Fibroblast of lung (primary cell): ENCODE data around the gene TMEM178B. TPM values are rescaled to one million over a fixed set of nuclear protein-coding genes. Genes with fewer than 3 reads are reported as not detected.

ENCODE experiments used
- DNase-seq, 2 donors: peaks; one replicate each; pipeline versions ENCODE4 v3.0.0 to v3.0.0-alpha.2; 2010; ENCODE audit warnings: low read depth in 2 of 2
- H2AFZ ChIP-seq: 2 replicates; pipeline ENCODE4 v1.5.1; 2012; ENCODE audit warnings: low read length, control low read depth, inconsistent platforms
- H3K27ac ChIP-seq: 2 replicates; pipeline ENCODE4 v1.5.1; 2011; ENCODE audit warnings: low read length, control low read depth; ENCODE audit not compliant: insufficient read depth
- H3K27me3 ChIP-seq: 2 replicates; pipeline ENCODE4 v1.5.1; 2011; ENCODE audit warnings: mild to moderate bottlenecking, low read length; ENCODE audit not compliant: control insufficient read depth, insufficient read depth
- H3K36me3 ChIP-seq: 2 replicates; pipeline ENCODE4 v1.5.1; 2011; ENCODE audit warnings: low read length; ENCODE audit not compliant: control insufficient read depth, insufficient read depth
- H3K4me1 ChIP-seq: 2 replicates; pipeline ENCODE4 v1.5.1; 2011; ENCODE audit warnings: low read length; ENCODE audit not compliant: control insufficient read depth, insufficient read depth; ENCODE audit errors: extremely low read depth
- H3K4me2 ChIP-seq: 2 replicates; pipeline ENCODE4 v1.5.1; 2011; ENCODE audit warnings: low read length, control low read depth; ENCODE audit not compliant: insufficient read depth; ENCODE audit errors: extremely low read depth
- H3K4me3 ChIP-seq, 4 experiments: fragments of 200-600 bp in 1 of 4; sonication (generic) in 1 of 4; replicated peaks in 1 of 4; 2 replicates each; pipeline ENCODE4 v1.5.1; 2011 to 2016; ENCODE audit warnings: low read length in 4 of 4, low read depth in 3 of 4, mild to moderate bottlenecking in 3 of 4, control low read depth in 2 of 4, inconsistent platforms in 1 of 4, mixed read lengths in 1 of 4; ENCODE audit not compliant: insufficient read depth in 1 of 4; ENCODE audit errors: control extremely low read depth in 1 of 4
- H3K79me2 ChIP-seq: 2 replicates; pipeline ENCODE4 v1.5.1; 2012; ENCODE audit warnings: mild to moderate bottlenecking, low read length, inconsistent platforms; ENCODE audit not compliant: control insufficient read depth, insufficient read depth
- H3K9ac ChIP-seq: 2 replicates; pipeline ENCODE4 v1.5.1; 2011; ENCODE audit warnings: mild to moderate bottlenecking, low read length, control low read depth; ENCODE audit not compliant: insufficient read depth
- H3K9me3 ChIP-seq: 2 replicates; pipeline ENCODE4 v1.5.1; 2012; ENCODE audit warnings: low read depth, low read length; ENCODE audit not compliant: control insufficient read depth, insufficient read depth
- H4K20me1 ChIP-seq: 2 replicates; pipeline ENCODE4 v1.5.1; 2011; ENCODE audit warnings: low read length; ENCODE audit not compliant: control insufficient read depth, insufficient read depth; ENCODE audit errors: extremely low read depth
- CTCF ChIP-seq, 2 donors: IDR thresholded peaks in 1 of 2; conservative IDR thresholded peaks in 1 of 2; 1 replicate in 1 of 2; 2 replicates in 1 of 2; pipeline ENCODE4 v1.5.1; 2011 to 2012; ENCODE audit warnings: low read length in 2 of 2, control low read depth in 1 of 2, inconsistent platforms in 1 of 2, low read depth in 1 of 2, mild to moderate bottlenecking in 1 of 2
- EZH2 ChIP-seq: IDR thresholded peaks from 2 replicates; pipeline ENCODE4 v1.5.1; 2012; ENCODE audit warnings: low read length, control low read depth, mild to moderate bottlenecking; ENCODE audit errors: missing control alignments
- polyA plus RNA-seq, 2 donors: library from polyadenylated mRNA; depleted of rRNA in 1 of 2; stranded (reverse) in 1 of 2; unstranded in 1 of 2; fragments of >200 nt; gene quantifications; 2 replicates each; pipeline ENCODE4 v1.2.1, GENCODE V29; 2011 to 2012; ENCODE audit warnings: missing spikeins in 1 of 2
- total RNA-seq: library from RNA; depleted of rRNA; stranded (reverse); fragments of >200 nt; gene quantifications from 2 replicates; pipeline ENCODE4 v1.2.1, GENCODE V29; 2014

TMEM178B gene
- total and polyA plus RNA-seq, 2 donors (not counting 1 experiment from before 2014, with no cell fraction given), result under 0.01 to 0.14 TPM

- H3K4me3 ChIP-seq, result no peak overlapping the region
- no peaks in the 10 kb centered on the region for H3K27me3 ChIP-seq
- no peaks in the 10 kb centered on the region for H4K20me1 ChIP-seq
- DNase-seq, result no peak
- TF ChIP-seq EZH2 (no peak), CTCF (conservative IDR thresholded peaks at IDR 0.05 in 1 of 2, IDR thresholded peaks at IDR 0.05 in 1 of 2; ENCODE audit: low read depth in 1 of 2, low read length in 2 of 2) (no peak)
- H3K4me2 ChIP-seq, result no peak overlapping the region
- no peaks in the 10 kb centered on the region for H3K9me3 ChIP-seq
- H3K4me1 ChIP-seq, result no peaks in the 10 kb centered on the region
- no peak overlapping the region for H3K27ac ChIP-seq
- no peaks in the 10 kb centered on the region for H3K36me3 ChIP-seq
- H3K9ac ChIP-seq, result no peak overlapping the region
- no peaks in the 10 kb centered on the region for H3K79me2 ChIP-seq
- H2AFZ ChIP-seq, result no peak overlapping the region
Observed at GRCh38 chr7:141409801-141410329, 336.0 kb downstream of the TMEM178B start.

GRCh38 chr7:141410353-141411000 is 336.6 kb downstream of the TMEM178B start:
- Histone ChIP-seq H3K36me3 (no peaks in the 10 kb centered on the region), H3K27me3 (no peaks in the 10 kb centered on the region), H3K79me2 (no peaks in the 10 kb centered on the region), H3K9ac (no peak overlapping the region), H3K4me2 (no peak overlapping the region), H2AFZ (no peak overlapping the region), H3K4me3 (no peak overlapping the region), H3K27ac (no peak overlapping the region), H3K4me1 (no peaks in the 10 kb centered on the region), H4K20me1 (no peaks in the 10 kb centered on the region), H3K9me3 (no peaks in the 10 kb centered on the region)
- no peak for DNase-seq
- TF ChIP-seq EZH2, result no peak
- TF ChIP-seq CTCF (conservative IDR thresholded peaks at IDR 0.05 in 1 of 2, IDR thresholded peaks at IDR 0.05 in 1 of 2; ENCODE audit: low read depth in 1 of 2, low read length in 2 of 2), result no peak

- no peak overlapping the region for H3K4me3 ChIP-seq
- H4K20me1 ChIP-seq, result no peaks in the 10 kb centered on the region
- TF ChIP-seq EZH2 (no peak), CTCF (conservative IDR thresholded peaks at IDR 0.05 in 1 of 2, IDR thresholded peaks at IDR 0.05 in 1 of 2; ENCODE audit: low read depth in 1 of 2, low read length in 2 of 2) (no peak)
- no peaks in the 10 kb centered on the region for H3K27me3 ChIP-seq
- no peak overlapping the region for H3K27ac ChIP-seq
- H3K9me3 ChIP-seq, result no peaks in the 10 kb centered on the region
- no peaks in the 10 kb centered on the region for H3K79me2 ChIP-seq
- no peaks in the 10 kb centered on the region for H3K4me1 ChIP-seq
- H2AFZ ChIP-seq, result no peak overlapping the region
- no peak overlapping the region for H3K9ac ChIP-seq
- no peak for DNase-seq
- no peak overlapping the region for H3K4me2 ChIP-seq
- no peaks in the 10 kb centered on the region for H3K36me3 ChIP-seq
Observed at GRCh38 chr7:141411133-141411532, 337.3 kb downstream of the TMEM178B start.
